ENCODE data around the gene COL5A1.

COL5A1 gene

GRCh38 chr9:134770972-134771971 is 129.7 kb downstream of the COL5A1 start:
- H3K9me3 ChIP-seq (ENCODE audit: insufficient read depth, low read length), result no peaks in the 10 kb centered on the region
- H3K36me3 ChIP-seq (ENCODE audit: insufficient read depth, insufficient read length, low read length), result peaks cover 82% of the 10 kb centered on the region
- H3K27me3 ChIP-seq (ENCODE audit: insufficient read depth, insufficient read length), result no peaks in the 10 kb centered on the region
- H3K4me3 ChIP-seq (ENCODE audit: insufficient read length, low read depth), result no peak overlapping the region
- H3K4me1 ChIP-seq (ENCODE audit: insufficient read depth, insufficient read length), result peaks cover 4% of the 10 kb centered on the region
- TF ChIP-seq ZNF274 (IDR thresholded peaks at IDR 0.05; ENCODE audit: low read depth, low read length) (no peak), SUZ12 (IDR thresholded peaks at IDR 0.05; ENCODE audit: extremely low read depth, insufficient read depth, insufficient read length) (no peak), YY1 (IDR thresholded peaks at IDR 0.05; ENCODE audit: insufficient read depth, insufficient read length) (no peak)
- no peak overlapping the region for H3K9ac ChIP-seq (ENCODE audit: insufficient read length, low read depth)
- DNase-seq (ENCODE audit: low read depth, low spot score), result no peak

GRCh38 chr9:134772331-134772730 is 130.7 kb downstream of the COL5A1 start:
- Histone ChIP-seq H3K9ac (ENCODE audit: insufficient read length, low read depth) (no peak overlapping the region), H3K9me3 (ENCODE audit: insufficient read depth, low read length) (no peaks in the 10 kb centered on the region), H3K27me3 (ENCODE audit: insufficient read depth, insufficient read length) (no peaks in the 10 kb centered on the region), H3K36me3 (ENCODE audit: insufficient read depth, insufficient read length, low read length) (peaks cover 77% of the 10 kb centered on the region), H3K4me1 (ENCODE audit: insufficient read depth, insufficient read length) (peaks cover 4% of the 10 kb centered on the region), H3K4me3 (ENCODE audit: insufficient read length, low read depth) (no peak overlapping the region)
- no peak for DNase-seq (ENCODE audit: low read depth, low spot score)
- TF ChIP-seq ZNF274 (IDR thresholded peaks at IDR 0.05; ENCODE audit: low read depth, low read length), result no peak
- TF ChIP-seq YY1 (IDR thresholded peaks at IDR 0.05; ENCODE audit: insufficient read depth, insufficient read length), result no peak
- TF ChIP-seq SUZ12 (IDR thresholded peaks at IDR 0.05; ENCODE audit: extremely low read depth, insufficient read depth, insufficient read length), result no peak

GRCh38 chr9:134773842-134774241 is 132.2 kb downstream of the COL5A1 start:
- DNase-seq (ENCODE audit: low read depth, low spot score), result no peak
- peaks cover 9% of the 10 kb centered on the region for H3K4me1 ChIP-seq (ENCODE audit: insufficient read depth, insufficient read length)
- peaks cover 69% of the 10 kb centered on the region for H3K36me3 ChIP-seq (ENCODE audit: insufficient read depth, insufficient read length, low read length)
- H3K9me3 ChIP-seq (ENCODE audit: insufficient read depth, low read length), result no peaks in the 10 kb centered on the region
- H3K4me3 ChIP-seq (ENCODE audit: insufficient read length, low read depth), result no peak overlapping the region
- H3K9ac ChIP-seq (ENCODE audit: insufficient read length, low read depth), result peak overlapping the region; percentile 21
- H3K27me3 ChIP-seq (ENCODE audit: insufficient read depth, insufficient read length), result no peaks in the 10 kb centered on the region
- TF ChIP-seq SUZ12 (IDR thresholded peaks at IDR 0.05; ENCODE audit: extremely low read depth, insufficient read depth, insufficient read length) (no peak), ZNF274 (IDR thresholded peaks at IDR 0.05; ENCODE audit: low read depth, low read length) (no peak), YY1 (IDR thresholded peaks at IDR 0.05; ENCODE audit: insufficient read depth, insufficient read length) (no peak)

GRCh38 chr9:134774410-134774809 is 132.8 kb downstream of the COL5A1 start:
- no peak overlapping the region for H3K4me3 ChIP-seq (ENCODE audit: insufficient read length, low read depth)
- H3K27me3 ChIP-seq (ENCODE audit: insufficient read depth, insufficient read length), result no peaks in the 10 kb centered on the region
- TF ChIP-seq SUZ12 (IDR thresholded peaks at IDR 0.05; ENCODE audit: extremely low read depth, insufficient read depth, insufficient read length) (no peak), YY1 (IDR thresholded peaks at IDR 0.05; ENCODE audit: insufficient read depth, insufficient read length) (no peak), ZNF274 (IDR thresholded peaks at IDR 0.05; ENCODE audit: low read depth, low read length) (no peak)
- peaks cover 70% of the 10 kb centered on the region for H3K36me3 ChIP-seq (ENCODE audit: insufficient read depth, insufficient read length, low read length)
- peaks cover 9% of the 10 kb centered on the region for H3K4me1 ChIP-seq (ENCODE audit: insufficient read depth, insufficient read length)
- DNase-seq (ENCODE audit: low read depth, low spot score), result no peak
- no peak overlapping the region for H3K9ac ChIP-seq (ENCODE audit: insufficient read length, low read depth)
- H3K9me3 ChIP-seq (ENCODE audit: insufficient read depth, low read length), result no peaks in the 10 kb centered on the region

- H3K9me3 ChIP-seq (ENCODE audit: insufficient read depth, low read length), result no peaks in the 10 kb centered on the region
- peaks cover 77% of the 10 kb centered on the region for H3K36me3 ChIP-seq (ENCODE audit: insufficient read depth, insufficient read length, low read length)
- TF ChIP-seq ZNF274 (IDR thresholded peaks at IDR 0.05; ENCODE audit: low read depth, low read length) (no peak), YY1 (IDR thresholded peaks at IDR 0.05; ENCODE audit: insufficient read depth, insufficient read length) (no peak), SUZ12 (IDR thresholded peaks at IDR 0.05; ENCODE audit: extremely low read depth, insufficient read depth, insufficient read length) (no peak)
- DNase-seq (ENCODE audit: low read depth, low spot score), result no peak
- H3K4me1 ChIP-seq (ENCODE audit: insufficient read depth, insufficient read length), result peaks cover 9% of the 10 kb centered on the region
- no peak overlapping the region for H3K4me3 ChIP-seq (ENCODE audit: insufficient read length, low read depth)
- H3K9ac ChIP-seq (ENCODE audit: insufficient read length, low read depth), result no peak overlapping the region
- no peaks in the 10 kb centered on the region for H3K27me3 ChIP-seq (ENCODE audit: insufficient read depth, insufficient read length)
Observed at GRCh38 chr9:134775081-134775951, 133.7 kb downstream of the COL5A1 start.

GRCh38 chr9:134776080-134776796 is 134.6 kb downstream of the COL5A1 start:
- no peak overlapping the region for H3K9ac ChIP-seq (ENCODE audit: insufficient read length, low read depth)
- no peaks in the 10 kb centered on the region for H3K27me3 ChIP-seq (ENCODE audit: insufficient read depth, insufficient read length)
- no peak for DNase-seq (ENCODE audit: low read depth, low spot score)
- peaks cover 81% of the 10 kb centered on the region for H3K36me3 ChIP-seq (ENCODE audit: insufficient read depth, insufficient read length, low read length)
- no peaks in the 10 kb centered on the region for H3K9me3 ChIP-seq (ENCODE audit: insufficient read depth, low read length)
- TF ChIP-seq ZNF274 (IDR thresholded peaks at IDR 0.05; ENCODE audit: low read depth, low read length) (no peak), YY1 (IDR thresholded peaks at IDR 0.05; ENCODE audit: insufficient read depth, insufficient read length) (no peak), SUZ12 (IDR thresholded peaks at IDR 0.05; ENCODE audit: extremely low read depth, insufficient read depth, insufficient read length) (no peak)
- H3K4me3 ChIP-seq (ENCODE audit: insufficient read length, low read depth), result no peak overlapping the region
- H3K4me1 ChIP-seq (ENCODE audit: insufficient read depth, insufficient read length), result peaks cover 9% of the 10 kb centered on the region
